ENCODE measurements around the gene EHBP1L1. TPM values are rescaled to one million over a fixed set of nuclear protein-coding genes. Genes with fewer than 3 reads are reported as not detected.
A peak's percentile ranks its signal among the peaks of the same experiment; 100 is the strongest.

Gene EHBP1L1
- total and polyA plus RNA-seq, 2 of the 13 experiments (the other 11 are each of a cell fraction or from before 2014, with no cell fraction given) = 8.3 to 10.6 TPM

DNA sequence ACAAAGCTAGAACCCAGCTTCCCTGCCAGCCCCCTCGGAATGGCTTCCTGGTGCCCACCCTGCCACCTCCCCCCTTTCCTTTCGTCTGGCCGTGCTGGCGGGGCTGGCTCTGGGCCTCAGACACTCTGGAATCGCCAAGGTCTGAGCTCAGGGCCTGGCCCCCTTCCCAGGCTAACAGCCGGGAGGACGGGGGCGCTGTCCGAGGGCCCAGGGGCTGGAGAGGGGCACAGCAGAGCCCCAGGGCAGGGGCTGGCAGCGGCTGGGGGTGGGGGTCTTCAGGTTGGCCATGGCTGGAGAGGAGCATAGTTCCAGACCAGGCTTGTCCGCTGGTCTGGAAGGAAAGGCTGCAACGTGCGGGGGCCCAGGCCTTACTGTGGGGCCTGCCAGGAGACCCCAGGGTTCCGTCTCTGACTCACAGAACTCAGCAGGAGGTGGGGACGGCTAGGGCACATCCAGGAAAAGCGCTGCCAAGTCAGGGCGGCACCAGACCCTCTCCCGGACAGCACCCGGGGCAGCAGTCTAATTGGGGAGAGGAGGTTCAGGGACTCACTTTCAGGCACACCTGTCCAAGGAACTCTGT lies 16.8 kb upstream of the EHBP1L1 start (continued):
- TF ChIP-seq ZNF30 (CRISPR knock-in tag; IDR thresholded peaks at IDR 0.05) (no peak), ETV6 (CRISPR knock-in tag; conservative IDR thresholded peaks at IDR 0.05) (no peak), ZNF572 (CRISPR knock-in tag; IDR thresholded peaks at IDR 0.05) (no peak), FOXM1 (CRISPR knock-in tag; IDR thresholded peaks at IDR 0.05) (no peak), MAFF (IDR thresholded peaks at IDR 0.05; ENCODE audit: low read depth, low read length) (no peak), ZNF451 (CRISPR knock-in tag; IDR thresholded peaks at IDR 0.05) (no peak), NFIC (IDR thresholded peaks at IDR 0.05; ENCODE audit: low read length) (no peak), RAD21 (CRISPR knock-in tag; IDR thresholded peaks at IDR 0.05) (no peak), ZNF567 (CRISPR knock-in tag; IDR thresholded peaks at IDR 0.05; ENCODE audit: borderline replicate concordance) (no peak), ZFAT (CRISPR knock-in tag; conservative IDR thresholded peaks at IDR 0.05) (no peak), ZNF766 (CRISPR knock-in tag; IDR thresholded peaks at IDR 0.05; ENCODE audit: borderline replicate concordance) (no peak), SP4 (CRISPR knock-in tag; IDR thresholded peaks at IDR 0.05) (no peak), GABPA (IDR thresholded peaks at IDR 0.05; ENCODE audit: low read depth, low read length) (no peak), GABPA (CRISPR knock-in tag; IDR thresholded peaks at IDR 0.05; ENCODE audit: low read depth) (no peak), CREB1 (IDR thresholded peaks at IDR 0.05) (no peak), CREB1 (CRISPR knock-in tag; IDR thresholded peaks at IDR 0.05) (no peak), ZNF230 (CRISPR knock-in tag; IDR thresholded peaks at IDR 0.05) (no peak), BCL6 (CRISPR knock-in tag; IDR thresholded peaks at IDR 0.05) (no peak), CBFB (CRISPR knock-in tag; IDR thresholded peaks at IDR 0.05) (no peak)
- TF ChIP-seq, protein P1, sequence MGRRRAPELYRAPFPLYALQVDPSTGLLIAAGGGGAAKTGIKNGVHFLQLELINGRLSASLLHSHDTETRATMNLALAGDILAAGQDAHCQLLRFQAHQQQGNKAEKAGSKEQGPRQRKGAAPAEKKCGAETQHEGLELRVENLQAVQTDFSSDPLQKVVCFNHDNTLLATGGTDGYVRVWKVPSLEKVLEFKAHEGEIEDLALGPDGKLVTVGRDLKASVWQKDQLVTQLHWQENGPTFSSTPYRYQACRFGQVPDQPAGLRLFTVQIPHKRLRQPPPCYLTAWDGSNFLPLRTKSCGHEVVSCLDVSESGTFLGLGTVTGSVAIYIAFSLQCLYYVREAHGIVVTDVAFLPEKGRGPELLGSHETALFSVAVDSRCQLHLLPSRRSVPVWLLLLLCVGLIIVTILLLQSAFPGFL (CRISPR knock-in tag; IDR thresholded peaks at IDR 0.05) = no peak
- TF ChIP-seq, protein P2, sequence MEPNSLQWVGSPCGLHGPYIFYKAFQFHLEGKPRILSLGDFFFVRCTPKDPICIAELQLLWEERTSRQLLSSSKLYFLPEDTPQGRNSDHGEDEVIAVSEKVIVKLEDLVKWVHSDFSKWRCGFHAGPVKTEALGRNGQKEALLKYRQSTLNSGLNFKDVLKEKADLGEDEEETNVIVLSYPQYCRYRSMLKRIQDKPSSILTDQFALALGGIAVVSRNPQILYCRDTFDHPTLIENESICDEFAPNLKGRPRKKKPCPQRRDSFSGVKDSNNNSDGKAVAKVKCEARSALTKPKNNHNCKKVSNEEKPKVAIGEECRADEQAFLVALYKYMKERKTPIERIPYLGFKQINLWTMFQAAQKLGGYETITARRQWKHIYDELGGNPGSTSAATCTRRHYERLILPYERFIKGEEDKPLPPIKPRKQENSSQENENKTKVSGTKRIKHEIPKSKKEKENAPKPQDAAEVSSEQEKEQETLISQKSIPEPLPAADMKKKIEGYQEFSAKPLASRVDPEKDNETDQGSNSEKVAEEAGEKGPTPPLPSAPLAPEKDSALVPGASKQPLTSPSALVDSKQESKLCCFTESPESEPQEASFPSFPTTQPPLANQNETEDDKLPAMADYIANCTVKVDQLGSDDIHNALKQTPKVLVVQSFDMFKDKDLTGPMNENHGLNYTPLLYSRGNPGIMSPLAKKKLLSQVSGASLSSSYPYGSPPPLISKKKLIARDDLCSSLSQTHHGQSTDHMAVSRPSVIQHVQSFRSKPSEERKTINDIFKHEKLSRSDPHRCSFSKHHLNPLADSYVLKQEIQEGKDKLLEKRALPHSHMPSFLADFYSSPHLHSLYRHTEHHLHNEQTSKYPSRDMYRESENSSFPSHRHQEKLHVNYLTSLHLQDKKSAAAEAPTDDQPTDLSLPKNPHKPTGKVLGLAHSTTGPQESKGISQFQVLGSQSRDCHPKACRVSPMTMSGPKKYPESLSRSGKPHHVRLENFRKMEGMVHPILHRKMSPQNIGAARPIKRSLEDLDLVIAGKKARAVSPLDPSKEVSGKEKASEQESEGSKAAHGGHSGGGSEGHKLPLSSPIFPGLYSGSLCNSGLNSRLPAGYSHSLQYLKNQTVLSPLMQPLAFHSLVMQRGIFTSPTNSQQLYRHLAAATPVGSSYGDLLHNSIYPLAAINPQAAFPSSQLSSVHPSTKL (CRISPR knock-in tag; IDR thresholded peaks at IDR 0.05) = no peak
- TF ChIP-seq, protein P3, sequence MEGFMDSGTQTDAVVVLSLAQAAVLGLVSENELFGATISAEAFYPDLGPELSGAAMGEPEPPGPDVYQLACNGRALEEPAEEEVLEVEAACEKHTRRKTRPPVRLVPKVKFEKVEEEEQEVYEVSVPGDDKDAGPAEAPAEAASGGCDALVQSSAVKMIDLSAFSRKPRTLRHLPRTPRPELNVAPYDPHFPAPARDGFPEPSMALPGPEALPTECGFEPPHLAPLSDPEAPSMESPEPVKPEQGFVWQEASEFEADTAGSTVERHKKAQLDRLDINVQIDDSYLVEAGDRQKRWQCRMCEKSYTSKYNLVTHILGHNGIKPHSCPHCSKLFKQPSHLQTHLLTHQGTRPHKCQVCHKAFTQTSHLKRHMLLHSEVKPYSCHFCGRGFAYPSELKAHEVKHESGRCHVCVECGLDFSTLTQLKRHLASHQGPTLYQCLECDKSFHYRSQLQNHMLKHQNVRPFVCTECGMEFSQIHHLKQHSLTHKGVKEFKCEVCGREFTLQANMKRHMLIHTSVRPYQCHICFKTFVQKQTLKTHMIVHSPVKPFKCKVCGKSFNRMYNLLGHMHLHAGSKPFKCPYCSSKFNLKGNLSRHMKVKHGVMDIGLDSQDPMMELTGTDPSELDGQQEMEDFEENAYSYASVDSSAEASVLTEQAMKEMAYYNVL (CRISPR knock-in tag; IDR thresholded peaks at IDR 0.05; ENCODE audit: borderline replicate concordance) = 0 out of 2 replicates have a peak, but pooled peaks have one; percentile 24
- TF ChIP-seq, protein P4, sequence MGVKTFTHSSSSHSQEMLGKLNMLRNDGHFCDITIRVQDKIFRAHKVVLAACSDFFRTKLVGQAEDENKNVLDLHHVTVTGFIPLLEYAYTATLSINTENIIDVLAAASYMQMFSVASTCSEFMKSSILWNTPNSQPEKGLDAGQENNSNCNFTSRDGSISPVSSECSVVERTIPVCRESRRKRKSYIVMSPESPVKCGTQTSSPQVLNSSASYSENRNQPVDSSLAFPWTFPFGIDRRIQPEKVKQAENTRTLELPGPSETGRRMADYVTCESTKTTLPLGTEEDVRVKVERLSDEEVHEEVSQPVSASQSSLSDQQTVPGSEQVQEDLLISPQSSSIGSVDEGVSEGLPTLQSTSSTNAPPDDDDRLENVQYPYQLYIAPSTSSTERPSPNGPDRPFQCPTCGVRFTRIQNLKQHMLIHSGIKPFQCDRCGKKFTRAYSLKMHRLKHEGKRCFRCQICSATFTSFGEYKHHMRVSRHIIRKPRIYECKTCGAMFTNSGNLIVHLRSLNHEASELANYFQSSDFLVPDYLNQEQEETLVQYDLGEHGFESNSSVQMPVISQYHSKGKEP (CRISPR knock-in tag; IDR thresholded peaks at IDR 0.05) = no peak

All from HepG2 (cell line).